IMR-90 (cell line): ENCODE data around the gene GGA3. TPM values are rescaled to one million over a fixed set of nuclear protein-coding genes. Genes with fewer than 3 reads are reported as not detected.

Source experiments
- ATAC-seq: fragments of 200-7000 bp; cut with Tn5 transposase; 2 replicates; pipeline ENCODE4 v1.9.1; 2020; ENCODE audit warnings: low read depth, mild to moderate bottlenecking, moderate library complexity
- BruUV-seq: library from RNA; stranded (reverse); fragments of 400-500 nt; replicated peaks from 2 replicates; lab custom pipeline; 2021; lab: Mats Ljungman, UMichigan
- CTCF ChIA-PET: fragments of 300-600 bp; formaldehyde crosslinking; extraction: SDS; loops from one replicate; lab custom pipeline; 2021; ENCODE audit warnings: antibody characterized with exemption; lab: Yijun Ruan, JAX
- POLR2A ChIA-PET: fragments of 300-600 bp; sonication (Branson Sonifier 250); formaldehyde crosslinking; loops from one replicate; lab custom pipeline; 2022; ENCODE audit warnings: antibody characterized with exemption; ENCODE audit not compliant: unreplicated experiment; lab: Charles Lee
- DNase-seq: peaks from one replicate; pipeline ENCODE4 v3.0.0; 2013
- H2AFZ ChIP-seq: replicated peaks from 2 replicates; pipeline ENCODE3; 2013; ENCODE audit warnings: low read length, mild to moderate bottlenecking; ENCODE audit not compliant: poor library complexity
- H2AK5ac ChIP-seq: 2 replicates; pipeline ENCODE4 v1.6.1; 2013; ENCODE audit warnings: low read depth, low read length, inconsistent platforms
- H2AK9ac ChIP-seq: replicated peaks from 2 replicates; pipeline ENCODE3; 2013; ENCODE audit warnings: mild to moderate bottlenecking, low read depth, low read length, moderate library complexity; ENCODE audit not compliant: poor library complexity
- H2BK120ac ChIP-seq: 2 replicates; pipeline ENCODE4 v1.6.1; 2013; ENCODE audit warnings: low read depth, low read length, inconsistent platforms
- H2BK15ac ChIP-seq: 3 replicates; pipeline ENCODE4 v1.6.1; 2013; ENCODE audit warnings: low read depth, low read length, inconsistent platforms
- H2BK20ac ChIP-seq: 2 replicates; pipeline ENCODE4 v1.6.1; 2013; ENCODE audit warnings: low read depth, mild to moderate bottlenecking, inconsistent platforms, low read length, moderate library complexity
- H2BK5ac ChIP-seq: 2 replicates; pipeline ENCODE4 v1.6.1; 2013; ENCODE audit warnings: mild to moderate bottlenecking, low read depth, low read length, inconsistent platforms; ENCODE audit not compliant: poor library complexity, severe bottlenecking
- H3K14ac ChIP-seq: replicated peaks from 2 replicates; pipeline ENCODE4 v1.6.1; 2013; ENCODE audit warnings: low read depth, low read length, inconsistent platforms
- H3K18ac ChIP-seq: 2 replicates; pipeline ENCODE4 v1.6.1; 2013; ENCODE audit warnings: low read depth, low read length, control low read depth
- H3K23ac ChIP-seq: 2 replicates; pipeline ENCODE4 v1.6.1; 2013; ENCODE audit warnings: low read depth, low read length, inconsistent platforms
- H3K27ac ChIP-seq: 2 replicates; pipeline ENCODE4 v1.5.1; 2013; ENCODE audit warnings: mild to moderate bottlenecking, control low read depth, low read length; ENCODE audit not compliant: insufficient read depth
- H3K27me3 ChIP-seq: 2 replicates; pipeline ENCODE4 v1.6.1; 2013; ENCODE audit warnings: low read length; ENCODE audit not compliant: control insufficient read depth, insufficient read depth
- H3K36me3 ChIP-seq: 2 replicates; pipeline ENCODE4 v1.6.1; 2013; ENCODE audit warnings: low read length, mixed read lengths; ENCODE audit not compliant: control insufficient read depth, insufficient read depth
- H3K4ac ChIP-seq: 2 replicates; pipeline ENCODE4 v1.6.1; 2013; ENCODE audit warnings: low read depth, low read length, inconsistent platforms
- H3K4me1 ChIP-seq: 2 replicates; pipeline ENCODE4 v1.6.1; 2013; ENCODE audit warnings: low read length, mixed read lengths; ENCODE audit not compliant: control insufficient read depth, insufficient read depth
- H3K4me2 ChIP-seq: 2 replicates; pipeline ENCODE4 v1.6.1; 2013; ENCODE audit warnings: low read depth, mild to moderate bottlenecking, control low read depth, low read length, moderate library complexity
- H3K4me3 ChIP-seq: 2 replicates; pipeline ENCODE4 v1.5.1; 2013; ENCODE audit warnings: low read depth, mild to moderate bottlenecking, control low read depth, low read length, moderate library complexity; ENCODE audit not compliant: insufficient read depth
- H3K56ac ChIP-seq: 2 replicates; pipeline ENCODE4 v1.6.1; 2013; ENCODE audit warnings: low read length, inconsistent platforms; ENCODE audit not compliant: insufficient read depth; ENCODE audit errors: extremely low read depth
- H3K79me1 ChIP-seq, 2 experiments: 2 replicates each; pipeline ENCODE4 v1.6.1; 2013; ENCODE audit warnings: low read length in 2 of 2, inconsistent platforms in 1 of 2, low read depth in 1 of 2
- H3K9ac ChIP-seq: 2 replicates; pipeline ENCODE4 v1.6.1; 2013; ENCODE audit warnings: low read depth, low read length, control low read depth
- H3K9me1 ChIP-seq: 2 replicates; pipeline ENCODE4 v1.6.1; 2013; ENCODE audit warnings: low read length, inconsistent platforms; ENCODE audit not compliant: insufficient read depth
- H3K9me3 ChIP-seq: 2 replicates; pipeline ENCODE4 v1.6.1; 2013; ENCODE audit warnings: low read length; ENCODE audit not compliant: control insufficient read depth, insufficient read depth
- H4K20me1 ChIP-seq: 2 replicates; pipeline ENCODE4 v1.6.1; 2013; ENCODE audit warnings: low read length, inconsistent platforms; ENCODE audit not compliant: insufficient read depth
- H4K5ac ChIP-seq: 2 replicates; pipeline ENCODE4 v1.6.1; 2013; ENCODE audit warnings: mild to moderate bottlenecking, low read depth, low read length, control low read depth
- H4K8ac ChIP-seq, 2 experiments: 2 replicates each; pipeline ENCODE4 v1.6.1; 2013; ENCODE audit warnings: low read depth in 2 of 2, low read length in 2 of 2, control low read depth in 1 of 2, inconsistent platforms in 1 of 2
- H4K91ac ChIP-seq: 2 replicates; pipeline ENCODE4 v1.6.1; 2013; ENCODE audit warnings: low read depth, low read length, inconsistent platforms; ENCODE audit not compliant: insufficient read depth
- FOS ChIP-seq: fragments of 150-350 bp; IDR thresholded peaks from 2 replicates; pipeline ENCODE4 v1.6.1; 2016; ENCODE audit warnings: low read depth, low read length
- SMC3 ChIP-seq: fragments of 150-350 bp; IDR thresholded peaks from 2 replicates; pipeline ENCODE4 v1.6.1; 2016; ENCODE audit warnings: low read depth, mild to moderate bottlenecking, antibody characterized with exemption, low read length, moderate library complexity
- WGBS, 2 experiments: methylation state at CpG; one replicate each; pipeline versions ENCODE4 v1.1.5 to v1.1.7; 2013; ENCODE audit warnings: missing lambda C conversion rate in 2 of 2; ENCODE audit not compliant: insufficient read length in 1 of 2; ENCODE audit errors: extremely low coverage in 2 of 2; 5-methylcytosine and 5-hydroxymethylcytosine counted together
- dilution Hi-C: fragments of 300-500 bp; cut with HindIII; formaldehyde crosslinking; loops from one replicate; pipeline ENCODE4 v1.14.3; 2018; ENCODE audit warnings: low sequenced_read_pairs; ENCODE audit not compliant: unreplicated experiment
- in situ Hi-C: fragments of 300-500 bp; cut with MboI; formaldehyde crosslinking; loops from 3 replicates; pipeline ENCODE4 v1.14.3; 2019; ENCODE audit warnings: low sequenced_read_pairs, inconsistent platforms, mixed read lengths
- intact Hi-C: fragments of 100-400 bp; cut with micrococcal nuclease; formaldehyde crosslinking; loops from 2 replicates; pipeline ENCODE4 v1.10.0; 2022
- polyA plus RNA-seq, 3 experiments: library from polyadenylated mRNA; depleted of rRNA; stranded (reverse); fragments of >200 nt; gene quantifications; 2 replicates each; pipeline ENCODE4 v1.2.3, GENCODE V29; 2012; ENCODE audit warnings: low replicate concordance in 1 of 3
- total RNA-seq: library from RNA; depleted of rRNA; stranded (reverse); fragments of >200 nt; gene quantifications from 2 replicates; pipeline ENCODE4 v1.2.3, GENCODE V29; 2012
- TF ChIP-seq, protein P1 (sequence below): conservative IDR thresholded peaks from 2 replicates; pipeline ENCODE4 v1.5.1; 2012; ENCODE audit warnings: mild to moderate bottlenecking, low read depth, low read length, improper control_type of control experiment

The GGA3 gene
- total and polyA plus RNA-seq, 2 of the 4 experiments (the other 2 are of a cell fraction) = 15.1 to 35.2 TPM

DNA sequence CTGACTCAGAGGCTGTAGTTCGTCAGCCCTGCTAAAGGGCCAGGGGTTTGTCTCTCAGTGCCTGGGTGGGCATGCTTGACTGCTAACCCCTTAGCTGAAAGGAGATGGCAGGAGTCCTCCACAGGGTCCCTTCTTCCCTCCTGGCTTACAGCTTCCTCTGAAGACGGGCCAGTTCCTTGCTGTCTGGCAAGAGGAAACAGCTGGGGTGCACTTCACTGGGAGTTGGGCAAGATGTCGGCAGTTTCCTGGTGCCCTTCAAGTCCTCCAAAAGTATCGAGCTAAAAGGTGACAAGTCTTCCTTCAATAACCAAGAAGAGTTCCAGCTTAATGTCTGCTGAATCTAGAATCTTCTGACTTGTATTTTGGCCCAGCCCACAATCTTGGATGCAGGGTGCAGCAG, 32.6 kb downstream of the GGA3 start:
- no peaks in the 10 kb centered on the region for H3K27me3 ChIP-seq
- no peak overlapping the region for H3K14ac ChIP-seq
- no TSS peak for BruUV-seq
- no peak overlapping the region for H3K9ac ChIP-seq
- no peak overlapping the region for H3K4me2 ChIP-seq
- no peaks in the 10 kb centered on the region for H4K20me1 ChIP-seq
- H2BK5ac ChIP-seq = no peak overlapping the region
- peaks cover 62% of the 10 kb centered on the region for H3K36me3 ChIP-seq
- no peak overlapping the region for H4K8ac ChIP-seq
- no peak overlapping the region for H3K18ac ChIP-seq
- H3K4ac ChIP-seq = no peak overlapping the region
- DNase-seq (no peak), ATAC-seq (no peak)
- H3K9me1 ChIP-seq = no peaks in the 10 kb centered on the region
- no peak overlapping the region for H4K5ac ChIP-seq
- CTCF ChIA-PET = no interaction called here
- TF ChIP-seq SMC3 (no peak), FOS (no peak)
- TF ChIP-seq, protein P1, sequence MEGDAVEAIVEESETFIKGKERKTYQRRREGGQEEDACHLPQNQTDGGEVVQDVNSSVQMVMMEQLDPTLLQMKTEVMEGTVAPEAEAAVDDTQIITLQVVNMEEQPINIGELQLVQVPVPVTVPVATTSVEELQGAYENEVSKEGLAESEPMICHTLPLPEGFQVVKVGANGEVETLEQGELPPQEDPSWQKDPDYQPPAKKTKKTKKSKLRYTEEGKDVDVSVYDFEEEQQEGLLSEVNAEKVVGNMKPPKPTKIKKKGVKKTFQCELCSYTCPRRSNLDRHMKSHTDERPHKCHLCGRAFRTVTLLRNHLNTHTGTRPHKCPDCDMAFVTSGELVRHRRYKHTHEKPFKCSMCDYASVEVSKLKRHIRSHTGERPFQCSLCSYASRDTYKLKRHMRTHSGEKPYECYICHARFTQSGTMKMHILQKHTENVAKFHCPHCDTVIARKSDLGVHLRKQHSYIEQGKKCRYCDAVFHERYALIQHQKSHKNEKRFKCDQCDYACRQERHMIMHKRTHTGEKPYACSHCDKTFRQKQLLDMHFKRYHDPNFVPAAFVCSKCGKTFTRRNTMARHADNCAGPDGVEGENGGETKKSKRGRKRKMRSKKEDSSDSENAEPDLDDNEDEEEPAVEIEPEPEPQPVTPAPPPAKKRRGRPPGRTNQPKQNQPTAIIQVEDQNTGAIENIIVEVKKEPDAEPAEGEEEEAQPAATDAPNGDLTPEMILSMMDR = no peak
- dilution Hi-C loops (no loop called here), in situ Hi-C loops (no loop called here), intact Hi-C loops (no loop called here)
- H3K23ac ChIP-seq = no peak overlapping the region
- peaks cover 2 to 8% of the 10 kb centered on the region in 2 experiments; a peak in 2 of 4 replicates for H3K79me1 ChIP-seq
- H3K27ac ChIP-seq = no peak overlapping the region
- H2AK5ac ChIP-seq = no peak overlapping the region
- H2BK120ac ChIP-seq = no peak overlapping the region
- no peak overlapping the region for H2AK9ac ChIP-seq
- no peaks in the 10 kb centered on the region for H3K9me3 ChIP-seq
- POLR2A ChIA-PET = no interaction called here
- no peak overlapping the region for H3K4me3 ChIP-seq
- WGBS, 2 experiments = 82% methylated on average over 2 of the region's 4 CpGs; no CpG with 5 or more reads in 1 of the 2 experiments
- no peak overlapping the region for H2BK20ac ChIP-seq
- no peak overlapping the region for H2AFZ ChIP-seq
- no peak overlapping the region for H2BK15ac ChIP-seq
- H4K91ac ChIP-seq = no peak overlapping the region
- no peak overlapping the region for H3K56ac ChIP-seq
- H3K4me1 ChIP-seq = no peaks in the 10 kb centered on the region
